RCC 7860 (cell line): ENCODE measurements around the gene NT5E.
A peak's percentile ranks its signal among the peaks of the same experiment; 100 is the strongest.

Source experiments
- DNase-seq: peaks from one replicate; pipeline ENCODE4 v3.0.0-alpha.2; 2015; ENCODE audit warnings: low spot score
- FAIRE-seq: peaks from 2 replicates; lab custom pipeline; 2012; peaks lifted over from hg19 to GRCh38; lab: Jason Lieb, UNC

Gene NT5E

GRCh38 chr6:85421181-85421580 lies 28.7 kb upstream of the NT5E start:
- DNase-seq: no peak
- FAIRE-seq: no peak

GRCh38 chr6:85421972-85422371 lies 27.9 kb upstream of the NT5E start:
- DNase-seq (no peak), FAIRE-seq (no peak)

GRCh38 chr6:85422996-85423395 lies 26.9 kb upstream of the NT5E start:
- DNase-seq (no peak), FAIRE-seq (no peak)

- DNase-seq (no peak), FAIRE-seq (no peak)
Measured at GRCh38 chr6:85424981-85425380, 24.9 kb upstream of the NT5E start.

GRCh38 chr6:85425997-85426396 lies 23.9 kb upstream of the NT5E start:
- FAIRE-seq: no peak
- DNase-seq: no peak

GRCh38 chr6:85428486-85428885 lies 21.4 kb upstream of the NT5E start:
- DNase-seq: no peak
- no peak for FAIRE-seq

- FAIRE-seq: no peak
Measured at GRCh38 chr6:85429346-85429745, 20.5 kb upstream of the NT5E start.

GRCh38 chr6:85431271-85431670 lies 18.6 kb upstream of the NT5E start:
- DNase-seq: no peak
- FAIRE-seq: no peak

More at GRCh38 chr6:85429346-85429745, 20.5 kb upstream of the NT5E start:
- DNase-seq: no peak

GRCh38 chr6:85432554-85432953 lies 17.3 kb upstream of the NT5E start:
- DNase-seq (no peak), FAIRE-seq (no peak)

- FAIRE-seq (no peak), DNase-seq (no peak)
Measured at GRCh38 chr6:85435851-85436250, 14.0 kb upstream of the NT5E start.

- no peak for FAIRE-seq
Measured at GRCh38 chr6:85436411-85436810, 13.5 kb upstream of the NT5E start.

GRCh38 chr6:85436939-85437495 lies 12.9 kb upstream of the NT5E start:
- DNase-seq (no peak), FAIRE-seq (no peak)

More at GRCh38 chr6:85436411-85436810, 13.5 kb upstream of the NT5E start:
- no peak for DNase-seq

- FAIRE-seq: no peak
Measured at GRCh38 chr6:85443349-85444117, 6.3 kb upstream of the NT5E start.

GRCh38 chr6:85449388-85449817 lies 480 bp upstream of the NT5E start:
- peak; percentile 52 for DNase-seq
- FAIRE-seq: no peak

More at GRCh38 chr6:85443349-85444117, 6.3 kb upstream of the NT5E start:
- DNase-seq: no peak

- FAIRE-seq (no peak), DNase-seq (no peak)
Measured at GRCh38 chr6:85451565-85452306, 1.9 kb downstream of the NT5E start.

GRCh38 chr6:85452441-85452881 lies 2.6 kb downstream of the NT5E start:
- DNase-seq: no peak

GRCh38 chr6:85453052-85453451 lies 3.2 kb downstream of the NT5E start:
- FAIRE-seq: no peak
- no peak for DNase-seq

More at GRCh38 chr6:85452441-85452881, 2.6 kb downstream of the NT5E start:
- FAIRE-seq: no peak

- no peak for DNase-seq
- FAIRE-seq: no peak
Measured at GRCh38 chr6:85453490-85453889, 3.6 kb downstream of the NT5E start.

GRCh38 chr6:85455471-85456026 lies 5.7 kb downstream of the NT5E start:
- DNase-seq (no peak), FAIRE-seq (no peak)

GRCh38 chr6:85456782-85457181 lies 6.9 kb downstream of the NT5E start:
- no peak for FAIRE-seq
- no peak for DNase-seq

GRCh38 chr6:85458184-85458583 lies 8.3 kb downstream of the NT5E start:
- DNase-seq: no peak
- FAIRE-seq: no peak
